Measurements from ENCODE around the gene FAR2. TPM values are rescaled to one million over a fixed set of nuclear protein-coding genes. Genes with fewer than 3 reads are reported as not detected.

FAR2 gene
- 66.6 and 72.5 TPM in 2 replicates for total RNA-seq

GRCh38 chr12:29148911-29149690 lies at the start of gene FAR2:
TSS of gene FAR2 (plus strand) at chr12:29149278. CDS start at chr12:29270450, 121,172 bp downstream.

GRCh38 chr12:29380536-29381523 lies 231.8 kb downstream of the FAR2 start, which contains the start of gene ERGIC2:
TSS of gene ERGIC2 (minus strand) at chr12:29381172. CDS start at chr12:29371633, 9,539 bp downstream.

Other genes starting within 250 kb of the FAR2 start
- 37.6 and 49.2 TPM in 2 replicates for gene ERGIC2, start 231.9 kb downstream of the FAR2 start, total RNA-seq

All from vein endothelial cell (primary cell).